HepG2 (cell line): Measurements from ENCODE around the gene NCKIPSD. TPM values are rescaled to one million over a fixed set of nuclear protein-coding genes. Genes with fewer than 3 reads are reported as not detected.
A peak's percentile ranks its signal among the peaks of the same experiment; 100 is the strongest.

ENCODE experiments used
- CC2D1A ChIP-seq: sonication (generic); formaldehyde crosslinking; IDR thresholded peaks from 2 replicates; pipeline ENCODE4 v1.8.1; 2023; ENCODE audit warnings: mild to moderate bottlenecking, missing genetic modification reagents
- ETV5 ChIP-seq: IDR thresholded peaks from 2 replicates; pipeline ENCODE4 v1.6.1; 2018; ENCODE audit warnings: missing biosample characterization, missing genetic modification reagents, inconsistent platforms, borderline replicate concordance
- FOXK2 ChIP-seq: fragments of 450-650 bp; IDR thresholded peaks from 2 replicates; pipeline ENCODE4 v1.6.1; 2016
- GATAD1 ChIP-seq: IDR thresholded peaks from 2 replicates; pipeline ENCODE4 v1.6.1; 2016; ENCODE audit warnings: missing genetic modification reagents, missing compliant biosample characterization
- IKZF4 ChIP-seq: sonication (generic); formaldehyde crosslinking; IDR thresholded peaks from 2 replicates; pipeline ENCODE4 v1.5.1; 2020; ENCODE audit warnings: borderline replicate concordance, mild to moderate bottlenecking, low read depth, missing genetic modification reagents; ENCODE audit errors: not compliant biosample characterization
- JARID2 ChIP-seq: sonication (generic); formaldehyde crosslinking; IDR thresholded peaks from 2 replicates; pipeline ENCODE4 v1.8.1; 2023; ENCODE audit warnings: missing genetic modification reagents, inconsistent platforms; ENCODE audit not compliant: insufficient replicate concordance
- KDM5B ChIP-seq: sonication (generic); formaldehyde crosslinking; IDR thresholded peaks from 2 replicates; pipeline ENCODE4 v1.4.0; 2020; ENCODE audit warnings: missing genetic modification reagents, mild to moderate bottlenecking, borderline replicate concordance
- LBX2 ChIP-seq: sonication (generic); formaldehyde crosslinking; IDR thresholded peaks from 2 replicates; pipeline ENCODE4 v1.5.0; 2020; ENCODE audit warnings: missing genetic modification reagents, mild to moderate bottlenecking, borderline replicate concordance
- MAFF ChIP-seq: IDR thresholded peaks from 2 replicates; pipeline ENCODE4 v1.6.1; 2011; ENCODE audit warnings: low read depth, low read length, improper control_type of control experiment
- NFE2L2 ChIP-seq: fragments of 150-350 bp; IDR thresholded peaks from 2 replicates; pipeline ENCODE4 v1.6.1; 2014; ENCODE audit warnings: low read length
- NR2C2 ChIP-seq: sonication (generic); formaldehyde crosslinking; IDR thresholded peaks from 2 replicates; pipeline ENCODE4 v1.4.0; 2020; ENCODE audit warnings: missing genetic modification reagents, mild to moderate bottlenecking, moderate library complexity, borderline replicate concordance
- PHF21A ChIP-seq: sonication (generic); formaldehyde crosslinking; IDR thresholded peaks from 2 replicates; pipeline ENCODE4 v1.5.0; 2020; ENCODE audit warnings: mild to moderate bottlenecking, missing genetic modification reagents
- PTBP1 ChIP-seq: fragments of 200-400 bp; formaldehyde crosslinking; IDR thresholded peaks from 2 replicates; pipeline ENCODE4 v1.6.1; 2018; ENCODE audit warnings: low read length, low read depth; ENCODE audit not compliant: poor library complexity, severe bottlenecking
- RAD51 ChIP-seq: fragments of 450-650 bp; IDR thresholded peaks from 2 replicates; pipeline ENCODE4 v1.6.1; 2016; ENCODE audit warnings: borderline replicate concordance
- SOX5 ChIP-seq: IDR thresholded peaks from 2 replicates; pipeline ENCODE4 v1.6.1; 2016; ENCODE audit warnings: borderline replicate concordance
- TMF1 ChIP-seq: sonication (generic); formaldehyde crosslinking; IDR thresholded peaks from 2 replicates; pipeline ENCODE4 v1.8.1; 2022; ENCODE audit warnings: low read depth, missing genetic modification reagents
- ZFAT ChIP-seq: sonication (generic); formaldehyde crosslinking; conservative IDR thresholded peaks from 2 replicates; pipeline ENCODE4 v1.8.1; 2023; ENCODE audit warnings: missing genetic modification reagents, inconsistent platforms
- ZHX1 ChIP-seq: sonication (generic); formaldehyde crosslinking; IDR thresholded peaks from 2 replicates; pipeline ENCODE4 v1.8.1; 2022; ENCODE audit warnings: low read depth, mild to moderate bottlenecking, missing genetic modification reagents
- ZNF34 ChIP-seq: sonication (generic); formaldehyde crosslinking; IDR thresholded peaks from 2 replicates; pipeline ENCODE4 v1.4.0; 2020; ENCODE audit warnings: mild to moderate bottlenecking, missing genetic modification reagents, borderline replicate concordance
- ZNF451 ChIP-seq: sonication (generic); formaldehyde crosslinking; IDR thresholded peaks from 2 replicates; pipeline ENCODE4 v1.5.0; 2020; ENCODE audit warnings: mild to moderate bottlenecking, missing genetic modification reagents
- ZNF597 ChIP-seq: sonication (generic); formaldehyde crosslinking; IDR thresholded peaks from 2 replicates; pipeline ENCODE4 v1.5.0; 2020; ENCODE audit warnings: missing genetic modification reagents
- ZNF674 ChIP-seq: sonication (generic); formaldehyde crosslinking; IDR thresholded peaks from 2 replicates; pipeline ENCODE4 v1.5.0; 2020; ENCODE audit warnings: low read depth, mild to moderate bottlenecking, missing genetic modification reagents
- ZNF816 ChIP-seq: sonication (generic); formaldehyde crosslinking; IDR thresholded peaks from 2 replicates; pipeline ENCODE4 v1.8.0; 2022; ENCODE audit warnings: missing genetic modification reagents, mild to moderate bottlenecking, borderline replicate concordance
- ZSCAN29 ChIP-seq: sonication (generic); formaldehyde crosslinking; conservative IDR thresholded peaks from 2 replicates; pipeline ENCODE4 v1.4.0; 2020; ENCODE audit warnings: mild to moderate bottlenecking, missing genetic modification reagents
- polyA plus RNA-seq, 8 experiments: library from polyadenylated mRNA; depleted of rRNA in 3 of 8; stranded (reverse) in 7 of 8; unstranded in 1 of 8; fragments of >200 nt; fragmentation: Illumina TruSeq in 4 of 8; extraction: Trizol in 4 of 8; gene quantifications; 2 replicates each; pipeline versions ENCODE4 v1.2.1 to v1.2.3, GENCODE V29; 2011 to 2016; ENCODE audit warnings: low read depth in 4 of 8, missing spikeins in 1 of 8, mixed read lengths in 1 of 8; ENCODE audit not compliant: insufficient read depth in 1 of 8
- total RNA-seq, 5 experiments: library from RNA; depleted of rRNA; stranded (reverse); fragments of >200 nt; fragmentation: Illumina TruSeq; extraction: Trizol; gene quantifications; 2 replicates each; pipeline ENCODE4 v1.2.3, GENCODE V29; 2016; ENCODE audit warnings: low read depth in 1 of 5
- TF ChIP-seq, protein P1 (sequence below): sonication (generic); formaldehyde crosslinking; IDR thresholded peaks from 2 replicates; pipeline ENCODE4 v1.8.1; 2023; ENCODE audit warnings: mild to moderate bottlenecking, missing genetic modification reagents, borderline replicate concordance
- TF ChIP-seq, protein P2 (sequence below): sonication (generic); formaldehyde crosslinking; IDR thresholded peaks from 2 replicates; pipeline ENCODE4 v1.8.1; 2023; ENCODE audit warnings: missing genetic modification reagents, inconsistent platforms, borderline replicate concordance

NCKIPSD gene
- total and polyA plus RNA-seq, 2 of the 13 experiments (the other 11 are each of a cell fraction or from before 2014, with no cell fraction given), result 13.5 to 35.2 TPM

GRCh38 chr3:48661501-48662144 is 24.1 kb downstream of the NCKIPSD start (continued):
- TF ChIP-seq KDM5B (peak; percentile 100), NFE2L2 (no peak; the same call in 1 of the 2 replicates), JARID2 (CRISPR knock-in tag) (peak; percentile 100), RAD51 (no peak), ZSCAN29 (CRISPR knock-in tag) (peak; percentile 97), LBX2 (peak; percentile 100), ZFAT (CRISPR knock-in tag) (peak; percentile 98), ZNF451 (CRISPR knock-in tag) (peak; percentile 100), ZHX1 (CRISPR knock-in tag) (peak; percentile 99), NR2C2 (CRISPR knock-in tag) (peak; percentile 87), ZNF34 (CRISPR knock-in tag) (peak; percentile 93), IKZF4 (CRISPR knock-in tag) (peak; percentile 100), ZNF674 (peak; percentile 100), PHF21A (CRISPR knock-in tag) (peak; percentile 90), FOXK2 (no peak), PTBP1 (no peak), GATAD1 (CRISPR knock-in tag) (peak; percentile 92), MAFF (no peak), ZNF816 (CRISPR knock-in tag) (peak; percentile 100), ZNF597 (CRISPR knock-in tag) (0 out of 2 replicates have a peak, but pooled peaks have one; percentile 80), ETV5 (CRISPR knock-in tag) (peak; percentile 97), TMF1 (peak; percentile 100), CC2D1A (CRISPR knock-in tag) (peak; percentile 100), SOX5 (CRISPR knock-in tag) (peak; percentile 95)
- TF ChIP-seq, protein P1, sequence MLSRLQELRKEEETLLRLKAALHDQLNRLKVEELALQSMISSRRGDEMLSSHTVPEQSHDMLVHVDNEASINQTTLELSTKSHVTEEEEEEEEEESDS (CRISPR knock-in tag), result peak; percentile 99
- TF ChIP-seq, protein P2, sequence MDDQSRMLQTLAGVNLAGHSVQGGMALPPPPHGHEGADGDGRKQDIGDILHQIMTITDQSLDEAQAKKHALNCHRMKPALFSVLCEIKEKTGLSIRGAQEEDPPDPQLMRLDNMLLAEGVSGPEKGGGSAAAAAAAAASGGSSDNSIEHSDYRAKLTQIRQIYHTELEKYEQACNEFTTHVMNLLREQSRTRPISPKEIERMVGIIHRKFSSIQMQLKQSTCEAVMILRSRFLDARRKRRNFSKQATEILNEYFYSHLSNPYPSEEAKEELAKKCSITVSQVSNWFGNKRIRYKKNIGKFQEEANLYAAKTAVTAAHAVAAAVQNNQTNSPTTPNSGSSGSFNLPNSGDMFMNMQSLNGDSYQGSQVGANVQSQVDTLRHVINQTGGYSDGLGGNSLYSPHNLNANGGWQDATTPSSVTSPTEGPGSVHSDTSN (CRISPR knock-in tag), result peak; percentile 100
